DMS79 treated with DMSO at 0.1 percent for 48 hours (cell line): ENCODE results near the gene VWA5A.
"Not testable (repeated sequence)": the region's sequence is repeated elsewhere in the genome, so short reads cannot be mapped to it uniquely, and the experiment has no call there.

Experiments
- DNase-seq: peaks from one replicate; lab custom pipeline; 2025; lab: John Stamatoyannopoulos, UW

The VWA5A gene

GRCh38 chr11:124093330-124093729, 21.9 kb upstream of the VWA5A start:
- no peak for DNase-seq

- no peak for DNase-seq
Observed at GRCh38 chr11:124094731-124095130, 20.5 kb upstream of the VWA5A start.

- no peak for DNase-seq
Observed at GRCh38 chr11:124096364-124096763, 18.9 kb upstream of the VWA5A start.

GRCh38 chr11:124098141-124098540, 17.1 kb upstream of the VWA5A start:
- no peak for DNase-seq

- DNase-seq: no peak
Observed at GRCh38 chr11:124101737-124102136, 13.5 kb upstream of the VWA5A start.

- DNase-seq: no peak
Observed at GRCh38 chr11:124108156-124108555, 7.1 kb upstream of the VWA5A start.

GRCh38 chr11:124109377-124109776, 5.9 kb upstream of the VWA5A start:
- no peak for DNase-seq

GRCh38 chr11:124110201-124110600, 5.0 kb upstream of the VWA5A start:
- no peak for DNase-seq

- no peak for DNase-seq
Observed at GRCh38 chr11:124113890-124114289, 1.4 kb upstream of the VWA5A start.

GRCh38 chr11:124115782-124116616, 749 bp downstream of the VWA5A start:
- DNase-seq: no peak

- no peak for DNase-seq
Observed at GRCh38 chr11:124119103-124119502, 3.9 kb downstream of the VWA5A start.

GRCh38 chr11:124120891-124121290, 5.6 kb downstream of the VWA5A start:
- DNase-seq: no peak

GRCh38 chr11:124122123-124122522, 6.9 kb downstream of the VWA5A start:
- no peak for DNase-seq

- no peak for DNase-seq
Observed at GRCh38 chr11:124123622-124124021, 8.4 kb downstream of the VWA5A start.

GRCh38 chr11:124127134-124127533, 11.9 kb downstream of the VWA5A start:
- not testable (repeated sequence) for DNase-seq

GRCh38 chr11:124143034-124143433, 27.8 kb downstream of the VWA5A start:
- no peak for DNase-seq

- DNase-seq: no peak
Observed at GRCh38 chr11:124147951-124148350, 32.7 kb downstream of the VWA5A start.

GRCh38 chr11:124150684-124151083, 35.4 kb downstream of the VWA5A start:
- no peak for DNase-seq

GRCh38 chr11:124152770-124153407, 37.6 kb downstream of the VWA5A start:
- no peak for DNase-seq

GRCh38 chr11:124153821-124154220, 38.6 kb downstream of the VWA5A start:
- DNase-seq: no peak

- no peak for DNase-seq
Observed at GRCh38 chr11:124159481-124159880, 44.2 kb downstream of the VWA5A start.

GRCh38 chr11:124160986-124161385, 45.7 kb downstream of the VWA5A start:
- DNase-seq: no peak

GRCh38 chr11:124167826-124168231, 52.6 kb downstream of the VWA5A start:
- no peak for DNase-seq

- no peak for DNase-seq
Observed at GRCh38 chr11:124168796-124169195, 53.5 kb downstream of the VWA5A start.
